CD4-positive, alpha-beta T cell treated with Interleukin-21 for 1 hour (primary cell): Measurements from ENCODE around the gene EFTUD2.
"Not testable (repeated sequence)": the region's sequence is repeated elsewhere in the genome, so short reads cannot be mapped to it uniquely, and the experiment has no call there.

ENCODE experiments used
- DNase-seq: peaks from one replicate; pipeline ENCODE4 v3.0.0-alpha.2; 2020

Gene EFTUD2

DNA sequence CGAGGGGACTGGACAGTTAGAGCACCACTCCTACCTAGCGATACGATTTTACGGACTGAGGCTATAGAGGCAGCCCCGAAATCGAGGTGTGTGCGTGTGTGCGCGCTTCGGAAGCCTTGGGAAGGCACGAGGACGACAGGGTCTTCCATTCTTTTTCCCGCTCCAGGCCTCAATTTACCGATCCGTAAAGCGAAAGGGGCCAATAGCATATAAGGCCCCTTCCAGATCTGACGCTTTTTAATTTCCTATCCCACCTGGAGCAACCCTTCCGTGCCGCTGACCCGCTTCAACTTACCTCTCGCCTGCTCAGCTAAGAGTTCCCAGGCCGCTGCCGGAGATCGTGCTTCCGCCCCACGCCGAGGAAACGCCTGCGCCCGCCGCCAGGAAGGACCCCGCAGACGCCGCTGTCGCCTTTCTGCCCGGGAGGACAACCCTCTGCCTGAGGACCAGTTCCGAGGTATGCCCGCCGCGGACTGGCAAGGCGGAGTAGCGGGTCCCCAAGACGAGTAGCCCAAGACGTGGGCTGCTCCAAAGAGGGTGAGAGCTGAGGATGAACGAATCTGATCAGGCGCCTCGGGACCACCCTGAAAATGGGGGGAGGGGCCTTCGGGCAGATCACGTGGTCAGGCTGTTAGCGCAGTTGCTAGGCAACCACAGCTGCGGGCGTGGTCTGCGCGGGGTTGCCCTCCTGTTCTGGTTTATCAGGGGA, at the start of gene EFTUD2:
EFTUD2 (minus strand) TSS at position 372 of the 709 bp plus-strand sequence. CDS start 4,924 bp downstream, outside the sequence.
- DNase-seq: peak; percentile 93

DNA sequence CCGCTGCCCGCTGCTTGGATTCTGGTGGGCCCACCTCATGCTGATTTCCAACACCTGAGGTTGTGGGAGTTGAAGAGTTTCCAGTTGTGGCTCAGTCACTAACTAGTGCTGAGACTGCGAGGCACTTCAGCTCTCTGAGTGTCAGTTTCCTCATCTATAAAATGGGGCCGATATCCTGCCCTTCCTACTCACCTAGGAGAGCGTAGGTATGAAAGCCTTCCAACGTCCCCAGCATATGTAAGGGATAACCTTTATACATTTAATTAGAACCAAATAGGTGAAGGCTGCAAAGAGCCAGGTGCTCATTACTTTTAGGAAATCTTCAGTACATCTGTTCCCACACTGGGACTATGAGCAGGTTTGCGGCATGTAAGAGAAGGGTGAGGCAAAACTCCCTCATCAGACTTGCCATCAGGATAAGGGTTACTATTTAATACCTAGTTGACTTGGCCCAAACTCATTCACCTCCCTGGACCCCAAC, 49.1 kb upstream of the EFTUD2 start:
- DNase-seq: no peak

DNA sequence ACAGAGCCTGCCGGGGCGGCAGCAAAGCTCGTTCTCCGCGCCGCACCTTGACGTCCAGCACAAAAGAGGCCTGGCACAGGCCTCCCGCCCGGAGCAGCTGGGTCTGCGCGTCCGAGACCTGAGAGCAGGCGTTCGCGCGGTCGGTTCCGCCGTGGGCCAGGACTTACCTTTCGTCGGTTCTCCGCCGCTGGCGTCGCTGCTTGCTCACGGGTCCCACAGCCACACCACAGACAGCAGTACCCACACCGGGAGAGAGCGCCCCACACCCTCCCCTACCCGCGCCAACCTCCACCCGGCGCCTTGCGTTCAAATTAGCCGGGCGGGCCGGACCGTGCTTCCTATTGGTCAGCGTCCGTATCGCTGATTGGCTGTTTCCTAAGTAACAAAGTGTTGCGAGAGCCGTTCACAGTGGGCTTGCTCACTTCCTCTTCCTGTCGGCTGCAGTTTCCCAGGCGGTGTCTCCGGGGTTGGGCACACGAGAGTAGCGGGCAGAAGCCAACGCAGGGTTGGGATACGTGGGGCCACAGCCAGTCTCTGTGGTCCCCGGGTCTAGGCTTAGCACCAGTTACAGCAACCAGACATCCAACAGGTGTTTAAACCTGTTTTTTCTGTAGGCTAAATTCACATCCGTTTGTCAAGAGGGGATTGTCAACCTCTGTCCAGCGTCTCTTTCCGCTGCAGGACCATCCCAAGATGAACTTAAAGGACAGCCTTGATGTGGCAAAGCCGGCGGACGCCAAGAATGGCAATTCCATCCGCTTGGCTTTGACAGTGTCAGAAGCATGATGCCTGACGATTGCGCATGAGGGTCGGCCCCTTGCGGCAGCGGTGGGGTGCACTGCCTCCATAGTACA, 48.4 kb upstream of the EFTUD2 start, which contains the start of gene KIF18B:
KIF18B (minus strand) TSS at position 313 of the 854 bp plus-strand sequence. CDS start 11,429 bp downstream, outside the sequence.
- DNase-seq: peak; percentile 92

DNA sequence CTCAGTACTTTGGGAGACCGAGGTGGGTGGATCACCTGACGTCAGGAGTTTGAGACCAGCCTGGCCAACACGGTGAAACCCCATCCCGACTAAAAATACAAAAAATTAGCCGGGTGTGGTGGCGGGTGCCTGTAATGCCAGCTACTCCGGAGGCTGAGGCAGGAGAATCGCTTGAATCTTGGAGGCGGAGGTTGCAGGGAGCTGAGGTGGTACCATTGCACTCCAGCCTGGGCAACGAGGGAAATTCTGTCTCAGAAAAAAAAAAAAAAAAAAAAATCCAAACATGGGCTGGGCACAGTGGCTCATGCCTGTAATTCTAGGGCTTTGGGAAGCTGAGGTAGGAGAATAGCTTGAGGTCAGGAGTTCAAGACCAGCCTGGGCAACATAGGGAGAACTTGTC, 46.4 kb upstream of the EFTUD2 start:
- not testable (repeated sequence) for DNase-seq

DNA sequence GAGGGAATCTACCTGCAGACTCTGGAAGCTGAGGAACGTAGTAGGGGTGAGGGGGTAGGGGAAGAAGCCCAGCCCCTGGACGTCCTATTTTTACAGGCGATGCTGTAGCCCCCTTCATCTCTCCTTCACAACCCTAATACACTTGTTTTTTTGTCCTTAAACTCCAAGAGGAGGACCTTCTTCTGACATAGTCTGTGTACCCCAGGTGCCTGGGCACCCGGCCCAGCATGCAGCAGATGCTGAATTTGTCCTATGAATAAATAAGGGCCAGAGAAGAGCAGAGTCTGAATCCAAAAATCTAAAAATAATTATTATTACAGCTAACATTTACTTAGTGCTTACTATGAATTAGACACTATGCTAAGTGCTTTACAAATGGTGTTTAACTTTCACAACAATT, 43.2 kb upstream of the EFTUD2 start:
- DNase-seq: no peak

DNA sequence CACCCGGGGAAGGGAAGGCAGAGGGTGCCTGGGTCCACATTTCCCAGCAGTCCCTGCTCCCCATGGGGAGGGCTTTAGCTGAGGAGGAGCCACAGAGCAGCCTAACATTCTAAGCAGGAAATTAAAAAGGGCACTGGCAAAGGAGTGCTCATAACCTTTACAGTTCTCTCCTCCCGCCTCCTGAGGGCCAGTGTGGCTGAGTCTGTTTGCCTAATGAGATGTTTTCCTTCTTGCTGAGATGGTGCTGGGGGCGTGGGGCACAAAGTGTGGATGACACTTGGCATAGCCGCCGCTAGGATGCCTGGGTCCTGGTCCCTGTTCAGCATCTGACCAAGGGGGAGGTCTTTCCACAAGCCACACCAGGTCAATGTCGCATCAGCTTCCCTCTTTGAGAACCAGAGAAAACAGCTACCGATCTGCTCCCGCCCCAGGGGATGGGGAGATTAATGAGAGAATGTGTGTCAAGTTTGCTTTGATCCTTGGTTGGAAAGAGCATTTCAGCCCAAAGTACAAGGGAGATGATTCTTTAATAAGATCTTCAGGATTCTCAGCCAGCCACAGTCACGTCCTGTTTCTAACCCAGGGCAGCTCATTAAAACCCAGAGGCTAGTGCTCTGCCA, 42.6 kb upstream of the EFTUD2 start:
- peak; percentile 7 for DNase-seq

DNA sequence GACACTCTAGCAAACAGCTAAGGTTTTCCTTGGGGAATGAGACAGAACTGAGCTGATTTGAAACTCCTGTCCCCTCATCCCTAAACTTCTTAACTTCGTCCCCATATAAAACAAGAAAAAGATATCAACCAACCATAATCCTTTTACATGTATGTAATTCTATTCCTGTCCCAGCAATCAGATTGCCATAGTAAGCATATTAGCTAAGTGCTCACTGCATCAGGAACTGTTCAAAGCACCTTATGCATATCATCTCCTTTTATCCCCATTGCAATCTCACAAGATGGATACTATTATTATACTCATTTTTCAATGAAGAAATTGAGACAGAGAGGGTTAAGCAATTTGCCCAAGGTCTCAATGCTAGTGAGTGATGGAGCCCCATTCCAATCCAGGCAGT, 41.5 kb upstream of the EFTUD2 start:
- no peak for DNase-seq

DNA sequence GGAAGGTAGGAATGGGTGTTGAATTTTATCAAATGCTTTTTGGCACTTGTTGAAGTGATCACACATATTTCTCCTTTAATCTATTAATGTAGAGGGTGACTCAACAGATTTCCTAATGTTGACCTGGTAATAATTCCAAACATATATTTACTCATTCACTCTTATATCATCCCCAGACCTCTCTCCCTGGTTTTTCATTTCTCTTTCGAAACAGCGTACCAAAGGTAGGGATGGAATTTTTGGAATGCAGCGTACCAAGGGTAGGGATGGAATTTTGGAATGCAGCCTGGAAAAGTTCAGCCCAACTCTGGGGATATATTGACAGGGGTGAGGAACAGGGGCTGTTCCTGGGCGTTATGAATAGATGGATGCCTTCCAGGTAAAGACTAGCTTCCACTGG, 41.1 kb upstream of the EFTUD2 start:
- DNase-seq: no peak

DNA sequence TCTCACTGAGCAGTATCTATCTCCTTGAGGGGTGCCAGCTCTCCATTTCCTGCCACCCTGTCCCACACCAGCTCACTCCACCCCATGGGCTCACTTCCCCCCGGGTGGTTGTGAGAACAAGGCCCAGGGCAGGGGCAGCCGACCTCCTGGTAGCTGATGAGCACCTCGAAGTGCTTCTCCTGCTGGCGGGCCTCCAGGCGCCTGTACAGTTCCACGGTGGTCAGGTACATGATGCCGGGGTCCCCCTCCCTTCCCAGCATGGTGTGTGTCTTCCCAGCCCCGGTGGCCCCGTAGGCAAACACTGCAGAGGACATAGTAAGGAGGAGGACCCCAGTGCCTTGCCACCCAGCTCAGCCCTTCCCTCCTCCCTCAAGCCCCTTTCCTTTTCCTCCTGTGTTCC, 35.9 kb upstream of the EFTUD2 start:
- no peak for DNase-seq

DNA sequence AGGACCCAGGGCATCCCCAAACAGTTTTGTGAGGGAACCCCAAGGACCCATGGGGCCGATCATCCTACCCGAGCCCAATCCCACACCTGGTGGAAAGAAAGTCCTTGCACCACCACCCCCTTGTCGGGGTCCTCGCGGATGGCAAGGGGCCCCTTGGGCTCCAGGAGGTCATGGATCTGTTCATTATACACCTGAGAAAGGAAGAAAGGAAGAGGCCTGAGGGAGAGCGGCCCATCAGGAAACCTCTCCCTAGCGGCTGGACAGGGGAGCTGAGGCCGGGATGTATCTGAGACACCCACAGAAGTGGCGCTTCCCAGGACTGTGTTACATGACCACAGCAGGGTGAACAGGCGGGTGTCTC, 35.5 kb upstream of the EFTUD2 start:
- DNase-seq: no peak

DNA sequence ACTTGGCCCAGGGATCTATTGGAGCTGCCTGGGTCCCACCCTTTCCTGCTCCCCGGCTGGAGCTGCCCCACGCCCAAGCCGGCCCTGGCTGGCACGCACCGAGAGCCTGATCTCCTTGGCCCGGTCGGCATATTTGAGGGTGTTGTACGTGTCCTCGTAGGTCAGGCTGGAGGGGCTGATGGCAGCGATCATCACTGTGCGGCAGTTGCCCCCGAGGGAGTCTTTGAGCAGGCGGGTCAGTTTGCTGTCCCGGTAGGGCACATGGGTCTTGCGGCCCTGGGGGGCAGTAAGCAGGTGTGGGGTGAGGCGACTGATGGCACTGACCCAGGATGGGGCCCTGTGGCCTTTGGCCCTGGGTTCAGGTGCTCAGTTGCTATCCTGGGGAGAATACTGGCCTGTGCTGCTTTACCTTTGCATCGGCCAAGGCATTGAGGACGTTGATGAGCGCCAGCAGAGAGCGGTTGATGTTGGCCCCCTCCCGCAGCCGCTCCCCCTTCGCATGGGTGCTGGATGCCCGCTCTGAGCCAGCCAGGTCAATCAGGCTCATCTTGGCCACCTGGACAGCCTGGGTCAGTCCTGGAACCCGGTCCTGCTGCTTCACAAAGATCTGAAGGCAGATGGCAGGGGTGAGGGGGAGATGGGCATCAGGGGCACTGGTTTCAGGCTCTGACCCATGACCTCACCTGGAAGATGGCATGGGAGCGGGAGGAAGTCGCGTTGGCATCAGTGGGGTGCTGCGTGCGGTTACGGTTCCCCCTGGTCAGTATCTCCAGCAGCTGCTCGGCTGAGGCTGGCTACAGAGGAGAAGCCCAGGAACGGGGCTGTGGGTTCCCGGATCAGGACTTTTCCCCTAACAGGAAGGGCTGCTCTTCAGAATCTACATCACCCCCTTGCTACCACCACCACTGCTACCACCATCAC, 34.8 kb upstream of the EFTUD2 start:
- no peak for DNase-seq

DNA sequence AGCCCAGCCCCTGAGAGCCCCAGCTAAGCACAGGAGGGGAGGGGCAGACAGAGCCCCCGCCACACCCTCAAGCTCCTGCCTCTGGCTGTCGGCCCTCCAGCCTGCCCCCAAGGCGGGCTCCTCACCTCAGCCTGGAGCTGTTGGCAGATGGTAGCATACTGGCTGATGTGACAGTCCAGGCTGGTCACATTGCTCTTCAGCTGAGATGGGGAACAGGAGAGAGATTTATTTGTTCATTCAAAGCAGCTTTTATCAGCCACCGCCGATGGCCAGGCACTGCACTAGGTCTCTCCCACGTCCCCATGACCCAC, 33.5 kb upstream of the EFTUD2 start:
- no peak for DNase-seq

DNA sequence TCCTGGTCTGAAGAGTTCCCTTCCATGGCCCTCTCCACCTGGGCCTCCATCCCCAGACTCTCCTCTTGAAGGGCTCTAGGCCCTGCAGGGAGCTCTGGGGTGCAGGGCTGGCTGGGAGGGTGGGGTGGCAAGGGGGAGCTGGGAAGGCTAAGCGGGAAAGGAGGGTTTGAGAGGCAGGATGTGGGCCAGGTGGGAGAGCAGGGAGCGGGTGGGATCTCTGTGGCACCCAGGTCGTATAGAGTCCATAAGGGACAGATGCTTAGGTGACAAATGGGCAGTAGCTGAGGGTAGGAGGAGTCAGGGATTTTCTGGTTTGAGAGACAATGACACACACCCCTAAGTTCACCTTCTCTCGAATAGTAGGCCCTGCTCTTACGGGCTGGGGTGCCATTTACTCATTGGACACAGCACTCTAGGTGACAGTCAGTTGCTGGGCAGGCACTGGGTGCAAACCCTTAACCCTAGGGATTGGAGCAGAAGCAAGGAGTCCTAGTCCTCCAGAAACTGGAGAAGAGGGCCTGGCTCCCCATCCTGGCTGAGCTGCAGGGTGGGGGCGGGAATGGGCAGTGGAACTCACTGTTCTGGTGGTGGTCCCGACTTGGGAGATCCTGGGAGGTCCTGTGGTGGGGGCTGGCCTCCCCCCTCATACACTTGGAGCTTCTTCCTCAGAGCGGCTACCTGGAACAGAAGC, 33.0 kb upstream of the EFTUD2 start:
- DNase-seq: no peak

DNA sequence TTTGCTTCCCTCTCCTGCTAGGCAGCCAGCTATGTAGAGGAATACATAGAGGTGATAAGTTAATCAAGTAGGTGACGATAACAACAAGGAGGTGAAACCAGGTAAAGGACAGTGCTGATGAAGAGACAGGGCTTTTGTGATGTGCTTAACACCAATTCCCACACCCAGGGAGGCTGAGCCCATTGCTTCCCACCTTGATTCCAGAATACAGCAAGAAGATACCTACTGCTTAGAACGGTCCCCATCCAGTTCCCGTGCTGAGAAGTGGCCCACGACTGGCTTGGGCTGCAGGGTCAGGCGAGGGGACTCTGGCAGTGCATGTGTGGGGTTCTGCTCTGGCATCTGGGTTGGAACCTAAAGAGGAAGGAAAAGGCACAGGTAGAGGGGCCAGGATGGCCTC, 32.1 kb upstream of the EFTUD2 start:
- no peak for DNase-seq

DNA sequence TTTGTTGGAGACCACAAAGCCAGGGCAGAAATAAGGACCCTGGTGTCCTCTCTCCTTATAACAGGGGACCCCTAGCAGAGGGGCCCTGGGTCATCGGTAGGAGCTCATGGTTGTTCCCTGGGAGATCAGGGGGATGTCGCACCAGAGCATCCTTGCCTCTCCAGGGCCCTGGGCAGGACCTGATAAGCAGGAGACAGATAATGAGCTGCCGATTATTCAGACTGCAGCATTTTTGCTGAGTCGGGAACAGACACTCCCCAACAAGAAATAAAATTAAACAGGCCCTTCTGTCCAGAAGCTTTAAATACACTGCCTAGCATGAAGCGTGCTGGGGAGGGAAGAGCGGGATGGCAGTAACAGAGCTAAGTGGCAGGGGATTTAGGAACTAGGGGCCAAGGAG, 31.4 kb upstream of the EFTUD2 start:
- no peak for DNase-seq

DNA sequence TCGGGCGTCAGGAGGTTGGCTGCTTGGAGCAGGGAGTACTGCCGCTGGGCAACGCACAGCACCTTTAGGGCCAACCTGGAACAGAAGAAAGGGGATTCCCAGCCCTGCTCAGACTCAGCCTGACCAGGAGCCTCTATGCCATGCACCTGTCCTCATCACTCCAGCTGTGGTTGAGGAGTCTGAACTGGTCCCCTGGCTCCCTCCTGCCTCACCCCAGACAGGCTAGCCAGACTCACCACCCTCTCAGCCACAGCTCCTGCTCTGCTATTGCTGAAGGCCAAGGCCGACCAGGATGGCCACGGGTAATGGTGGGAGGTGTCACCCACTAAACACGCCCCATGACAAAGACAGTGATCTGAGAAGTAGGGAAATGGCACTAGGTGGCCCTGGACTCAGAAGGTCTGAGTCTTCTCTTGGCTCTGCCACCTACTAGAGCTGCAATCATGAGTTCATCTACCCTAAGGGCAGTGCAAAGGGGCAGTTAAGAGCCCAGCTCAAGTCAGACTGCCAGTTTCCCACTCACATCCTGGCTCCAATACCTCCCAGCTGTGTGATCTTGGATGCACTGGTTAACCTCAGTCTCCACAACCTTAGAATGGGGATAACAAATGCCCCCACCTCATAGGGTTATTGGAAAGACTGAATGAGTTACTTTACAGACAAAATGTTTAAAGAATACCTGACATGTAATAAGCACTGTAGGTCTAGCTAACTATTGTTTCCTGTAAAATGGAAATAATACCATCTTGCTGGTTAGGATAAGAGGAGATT, 29.9 kb upstream of the EFTUD2 start:
- DNase-seq: no peak

DNA sequence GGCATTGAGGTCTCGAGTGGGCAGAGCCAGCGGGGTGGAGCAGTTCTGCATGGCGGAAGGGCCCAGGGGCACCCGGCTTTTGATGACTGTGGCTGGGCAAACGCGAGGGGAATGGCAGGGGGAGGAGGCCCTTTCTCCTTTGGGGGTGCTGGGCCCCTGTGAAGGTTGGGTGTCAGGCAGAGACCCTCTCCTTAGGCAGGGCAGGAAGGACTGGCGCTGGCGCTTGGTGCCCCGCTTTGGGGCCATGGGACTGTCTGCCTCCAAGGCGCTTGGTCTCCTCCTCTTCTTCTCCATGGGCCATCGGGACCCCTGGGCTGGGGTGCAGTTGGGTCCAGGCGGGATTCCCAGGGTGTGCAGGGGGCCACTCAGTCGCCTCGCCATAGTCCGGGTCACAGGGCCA, 28.9 kb upstream of the EFTUD2 start:
- no peak for DNase-seq

DNA sequence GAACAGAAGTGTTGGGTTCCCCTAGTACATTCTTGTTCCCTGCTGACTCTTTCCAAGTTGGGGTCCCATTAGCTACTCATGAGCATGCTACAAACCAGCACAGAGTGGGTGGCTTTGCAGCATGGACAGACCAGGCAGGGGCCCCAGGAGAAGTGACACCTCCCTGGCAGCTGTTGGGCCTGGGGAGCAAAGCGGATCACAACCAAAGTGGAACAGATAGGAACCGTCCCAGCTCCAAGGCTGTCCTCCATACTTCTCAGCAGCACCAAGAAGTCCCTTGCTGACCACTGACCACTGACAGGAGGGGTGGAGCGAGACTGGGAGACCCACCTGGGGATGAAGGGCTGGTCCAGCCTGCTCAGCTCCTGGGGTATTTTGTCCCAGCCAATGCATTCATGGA, 28.5 kb upstream of the EFTUD2 start:
- DNase-seq: no peak

DNA sequence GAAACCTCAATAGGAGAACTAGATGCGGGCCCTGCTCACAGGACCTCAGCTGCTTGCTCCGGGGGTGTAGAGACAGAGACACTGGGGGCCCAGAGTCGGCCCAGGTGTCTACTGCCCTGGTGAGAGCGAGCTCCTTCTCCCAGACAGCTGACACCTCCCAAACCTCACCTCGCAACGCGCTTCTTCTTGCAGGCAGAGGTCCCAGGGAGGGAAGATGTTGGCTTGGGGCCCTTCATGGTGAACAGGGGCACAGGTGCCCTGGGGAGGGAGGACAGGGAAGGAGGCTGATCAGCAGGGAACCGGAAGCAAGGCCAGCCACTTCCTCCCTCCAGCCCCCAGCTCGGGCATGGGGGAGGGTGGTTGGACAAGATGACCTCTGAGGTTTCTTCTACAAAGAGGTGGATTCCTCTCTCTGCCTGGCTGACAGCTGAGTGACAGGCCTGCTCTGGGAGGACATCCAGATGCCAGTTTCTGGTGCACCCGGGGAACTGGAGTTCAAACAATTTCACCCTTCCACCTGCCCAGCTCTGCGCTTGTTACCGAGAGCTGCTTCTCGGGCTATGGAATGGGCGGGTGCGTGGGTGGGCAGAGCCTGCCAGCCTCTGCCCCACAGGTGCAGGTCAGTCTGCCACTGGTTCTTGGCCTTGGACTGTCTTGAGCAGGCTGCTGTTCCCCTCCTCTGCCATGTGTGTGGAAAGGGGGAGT, 27.7 kb upstream of the EFTUD2 start:
- DNase-seq: no peak
